Liver (tissue), 9 donors: ENCODE results near the gene CHRNB2. TPM values are rescaled to one million over a fixed set of nuclear protein-coding genes. Genes with fewer than 3 reads are reported as not detected.

Experiments
- DNase-seq: peaks from one replicate; pipeline ENCODE4 v3.0.0-alpha.2; 2017; ENCODE audit warnings: low spot score
- H3K27ac ChIP-seq, 2 donors: one replicate each; pipeline ENCODE4 v1.7.0; 2013; ENCODE audit warnings: inconsistent platforms in 2 of 2, low read length in 2 of 2, control low read depth in 1 of 2, low read depth in 1 of 2, mild to moderate bottlenecking in 1 of 2
- H3K27me3 ChIP-seq, 4 donors: one replicate each; pipeline versions ENCODE4 v1.6.1 to v1.7.0; 2013; ENCODE audit warnings: low read length in 3 of 4, inconsistent platforms in 1 of 4, mild to moderate bottlenecking in 1 of 4, moderate library complexity in 1 of 4; ENCODE audit not compliant: control insufficient read depth in 4 of 4, insufficient read depth in 4 of 4
- H3K36me3 ChIP-seq, 4 donors: one replicate each; pipeline versions ENCODE4 v1.6.1 to v1.7.0; 2013; ENCODE audit warnings: low read length in 3 of 4, mild to moderate bottlenecking in 3 of 4, low read depth in 1 of 4, moderate library complexity in 1 of 4; ENCODE audit not compliant: control insufficient read depth in 4 of 4, insufficient read depth in 3 of 4
- H3K4me1 ChIP-seq, 4 donors: one replicate each; pipeline versions ENCODE4 v1.6.1 to v1.7.0; 2013; ENCODE audit warnings: low read length in 3 of 4, mild to moderate bottlenecking in 3 of 4, moderate library complexity in 1 of 4; ENCODE audit not compliant: control insufficient read depth in 4 of 4, insufficient read depth in 4 of 4
- H3K4me3 ChIP-seq, 3 donors: one replicate each; pipeline versions ENCODE4 v1.6.1 to v1.7.0; 2013; ENCODE audit warnings: low read length in 3 of 3, control low read depth in 1 of 3, low read depth in 1 of 3, mild to moderate bottlenecking in 1 of 3
- H3K9ac ChIP-seq, 2 donors: one replicate each; pipeline ENCODE4 v1.7.0; 2013; ENCODE audit warnings: low read length in 2 of 2, mild to moderate bottlenecking in 2 of 2, moderate library complexity in 2 of 2, control low read depth in 1 of 2, low read depth in 1 of 2
- H3K9me3 ChIP-seq, 4 donors: one replicate each; pipeline versions ENCODE4 v1.6.1 to v1.7.0; 2013; ENCODE audit warnings: low read length in 3 of 4; ENCODE audit not compliant: control insufficient read depth in 4 of 4
- ATF3 ChIP-seq: IDR thresholded peaks from 2 replicates; pipeline ENCODE4 v1.6.1; 2016; ENCODE audit warnings: antibody characterized with exemption
- EGR1 ChIP-seq, 2 donors: IDR thresholded peaks; 2 replicates each; pipeline ENCODE4 v1.6.1; 2016 to 2018; ENCODE audit warnings: antibody characterized with exemption in 2 of 2, low read depth in 2 of 2
- FOXA2 ChIP-seq: IDR thresholded peaks from 2 replicates; pipeline ENCODE4 v1.6.1; 2016; ENCODE audit warnings: antibody characterized with exemption
- GABPA ChIP-seq, 2 donors: IDR thresholded peaks in 1 of 2; conservative IDR thresholded peaks in 1 of 2; 2 replicates each; pipeline ENCODE4 v1.6.1; 2016; ENCODE audit warnings: antibody characterized with exemption in 2 of 2, mild to moderate bottlenecking in 1 of 2, moderate library complexity in 1 of 2
- HNF4A ChIP-seq, 2 donors: conservative IDR thresholded peaks; 2 replicates each; pipeline ENCODE4 v1.6.1; 2016; ENCODE audit warnings: antibody characterized with exemption in 2 of 2, mild to moderate bottlenecking in 2 of 2
- JUND ChIP-seq, 2 donors: IDR thresholded peaks; 2 replicates each; pipeline ENCODE4 v1.6.1; 2016; ENCODE audit warnings: antibody characterized with exemption in 2 of 2
- MAX ChIP-seq: IDR thresholded peaks from 2 replicates; pipeline ENCODE4 v1.6.1; 2016; ENCODE audit warnings: antibody characterized with exemption
- NR2F2 ChIP-seq: IDR thresholded peaks from 2 replicates; pipeline ENCODE4 v1.6.1; 2016; ENCODE audit warnings: antibody characterized with exemption
- RAD21 ChIP-seq, 2 donors: IDR thresholded peaks; 2 replicates each; pipeline ENCODE4 v1.6.1; 2016; ENCODE audit warnings: antibody characterized with exemption in 2 of 2, mild to moderate bottlenecking in 2 of 2
- RXRA ChIP-seq, 2 donors: IDR thresholded peaks; 2 replicates each; pipeline ENCODE4 v1.6.1; 2017 to 2018; ENCODE audit warnings: antibody characterized with exemption in 2 of 2, mild to moderate bottlenecking in 1 of 2
- SP1 ChIP-seq: IDR thresholded peaks from 2 replicates; pipeline ENCODE4 v1.6.1; 2018; ENCODE audit warnings: antibody characterized with exemption, mild to moderate bottlenecking
- TAF1 ChIP-seq: conservative IDR thresholded peaks from 2 replicates; pipeline ENCODE4 v1.6.1; 2016; ENCODE audit warnings: antibody characterized with exemption, mild to moderate bottlenecking
- YY1 ChIP-seq: IDR thresholded peaks from 2 replicates; pipeline ENCODE4 v1.6.1; 2016; ENCODE audit warnings: antibody characterized with exemption, mild to moderate bottlenecking
- WGBS: extraction: QIAGEN DNeasy Blood & Tissue Kit; methylation state at CpG from one replicate; pipeline ENCODE4 v1.1.7; 2013; 5-methylcytosine and 5-hydroxymethylcytosine counted together
- polyA plus RNA-seq, 2 donors: library from polyadenylated mRNA; stranded (reverse) in 1 of 2; unstranded in 1 of 2; fragments of 200-250 nt in 1 of 2; fragments of >200 nt in 1 of 2; fragmentation: Nextera tagmentation in 1 of 2; extraction: Ambion mirVana in 1 of 2; gene quantifications; one replicate each; pipeline versions ENCODE4 v1.2.1 to v1.2.3, GENCODE V29; 2013 to 2015
- total RNA-seq, 2 donors: library from RNA; depleted of rRNA; stranded (reverse); fragments of >200 nt; gene quantifications; one replicate each; pipeline ENCODE4 v1.2.3, GENCODE V29; 2014
- TF ChIP-seq, protein P1 (sequence below): fragments of 150-350 bp; IDR thresholded peaks from 2 replicates; pipeline ENCODE4 v1.5.1; 2017; ENCODE audit warnings: improper control_type of control experiment, low read depth, low read length; ENCODE audit not compliant: missing input control
- TF ChIP-seq, protein P2 (sequence below): IDR thresholded peaks from 2 replicates; pipeline ENCODE4 v1.6.1; 2016; ENCODE audit warnings: antibody characterized with exemption
- TF ChIP-seq, protein P3 (sequence below): IDR thresholded peaks from 2 replicates; pipeline ENCODE4 v1.6.1; 2016; ENCODE audit warnings: antibody characterized with exemption, mild to moderate bottlenecking
- donor health status: healthy.
- donor health status: healthy.
- donor health status: healthy.
- donor health status: healthy.
- donor health status: healthy.

The CHRNB2 gene
- total and polyA plus RNA-seq, 4 donors: under 0.01 to 0.06 (median 0.01) TPM; not detected in 1

- TF ChIP-seq NR2F2 (no peak), SP1 (no peak), HNF4A (conservative IDR thresholded peaks at IDR 0.05) (no peak), ATF3 (no peak), TAF1 (no peak)
Measured at GRCh38 chr1:154586231-154586630, 18.7 kb downstream of the CHRNB2 start (continued).

GRCh38 chr1:154586641-154587040 is 19.1 kb downstream of the CHRNB2 start:
- TF ChIP-seq NR2F2 (no peak), SP1 (no peak), JUND (IDR thresholded peaks at IDR 0.05) (no peak), FOXA2 (no peak), YY1 (no peak), MAX (no peak), GABPA (IDR thresholded peaks at IDR 0.05 in 1 of 2, conservative IDR thresholded peaks at IDR 0.05 in 1 of 2) (no peak), ATF3 (no peak)
- TF ChIP-seq, protein P1, sequence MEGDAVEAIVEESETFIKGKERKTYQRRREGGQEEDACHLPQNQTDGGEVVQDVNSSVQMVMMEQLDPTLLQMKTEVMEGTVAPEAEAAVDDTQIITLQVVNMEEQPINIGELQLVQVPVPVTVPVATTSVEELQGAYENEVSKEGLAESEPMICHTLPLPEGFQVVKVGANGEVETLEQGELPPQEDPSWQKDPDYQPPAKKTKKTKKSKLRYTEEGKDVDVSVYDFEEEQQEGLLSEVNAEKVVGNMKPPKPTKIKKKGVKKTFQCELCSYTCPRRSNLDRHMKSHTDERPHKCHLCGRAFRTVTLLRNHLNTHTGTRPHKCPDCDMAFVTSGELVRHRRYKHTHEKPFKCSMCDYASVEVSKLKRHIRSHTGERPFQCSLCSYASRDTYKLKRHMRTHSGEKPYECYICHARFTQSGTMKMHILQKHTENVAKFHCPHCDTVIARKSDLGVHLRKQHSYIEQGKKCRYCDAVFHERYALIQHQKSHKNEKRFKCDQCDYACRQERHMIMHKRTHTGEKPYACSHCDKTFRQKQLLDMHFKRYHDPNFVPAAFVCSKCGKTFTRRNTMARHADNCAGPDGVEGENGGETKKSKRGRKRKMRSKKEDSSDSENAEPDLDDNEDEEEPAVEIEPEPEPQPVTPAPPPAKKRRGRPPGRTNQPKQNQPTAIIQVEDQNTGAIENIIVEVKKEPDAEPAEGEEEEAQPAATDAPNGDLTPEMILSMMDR: no peak
- DNase-seq: no peak
- Histone ChIP-seq H3K27me3 (no peaks in the 10 kb centered on the region), H3K4me1 (no peaks in the 10 kb centered on the region), H3K4me3 (no peak overlapping the region), H3K9me3 (no peaks in the 10 kb centered on the region), H3K27ac (no peak overlapping the region), H3K9ac (no peak overlapping the region), H3K36me3 (peaks cover 37 to 100% (median 94%) of the 10 kb centered on the region in 4 donors)
- WGBS: 96% methylated on average over 6 of the region's 6 CpGs

DNA sequence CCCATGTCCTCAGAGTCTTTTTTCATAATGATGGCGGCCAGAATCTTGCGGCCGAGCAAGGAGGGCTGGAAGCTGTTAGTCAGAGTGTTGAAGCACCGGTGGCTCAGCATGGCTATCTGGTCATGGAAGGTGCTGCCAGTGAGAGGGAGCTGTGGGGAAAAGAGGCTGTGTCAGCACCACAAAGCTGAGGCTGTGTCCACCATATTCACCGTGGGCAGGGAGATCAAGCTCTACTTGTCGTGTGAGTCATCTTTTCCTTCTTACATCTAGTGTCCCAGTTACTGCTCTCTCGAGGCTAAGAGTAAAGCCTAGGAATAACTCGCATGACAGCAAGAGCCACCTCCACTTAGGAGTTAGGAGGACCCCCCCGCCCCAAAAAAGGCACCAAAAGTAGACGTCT is 22.2 kb downstream of the CHRNB2 start:
- Histone ChIP-seq H3K27me3 (no peaks in the 10 kb centered on the region), H3K36me3 (peaks cover 32 to 98% (median 88%) of the 10 kb centered on the region in 4 donors), H3K9me3 (no peaks in the 10 kb centered on the region), H3K9ac (no peak overlapping the region), H3K4me1 (no peaks in the 10 kb centered on the region), H3K27ac (no peak overlapping the region), H3K4me3 (no peak overlapping the region)
- WGBS: 81% methylated on average over 10 of the region's 10 CpGs
- DNase-seq: no peak
- TF ChIP-seq, protein P1: no peak
- TF ChIP-seq YY1: no peak
- TF ChIP-seq TAF1: no peak
- TF ChIP-seq EGR1 (IDR thresholded peaks at IDR 0.05; ENCODE audit: low read depth in 2 of 2): no peak
- no peak for TF ChIP-seq JUND (IDR thresholded peaks at IDR 0.05)
- TF ChIP-seq FOXA2: no peak
- no peak for TF ChIP-seq RAD21 (IDR thresholded peaks at IDR 0.05)
- no peak for TF ChIP-seq ATF3
- TF ChIP-seq, protein P2, sequence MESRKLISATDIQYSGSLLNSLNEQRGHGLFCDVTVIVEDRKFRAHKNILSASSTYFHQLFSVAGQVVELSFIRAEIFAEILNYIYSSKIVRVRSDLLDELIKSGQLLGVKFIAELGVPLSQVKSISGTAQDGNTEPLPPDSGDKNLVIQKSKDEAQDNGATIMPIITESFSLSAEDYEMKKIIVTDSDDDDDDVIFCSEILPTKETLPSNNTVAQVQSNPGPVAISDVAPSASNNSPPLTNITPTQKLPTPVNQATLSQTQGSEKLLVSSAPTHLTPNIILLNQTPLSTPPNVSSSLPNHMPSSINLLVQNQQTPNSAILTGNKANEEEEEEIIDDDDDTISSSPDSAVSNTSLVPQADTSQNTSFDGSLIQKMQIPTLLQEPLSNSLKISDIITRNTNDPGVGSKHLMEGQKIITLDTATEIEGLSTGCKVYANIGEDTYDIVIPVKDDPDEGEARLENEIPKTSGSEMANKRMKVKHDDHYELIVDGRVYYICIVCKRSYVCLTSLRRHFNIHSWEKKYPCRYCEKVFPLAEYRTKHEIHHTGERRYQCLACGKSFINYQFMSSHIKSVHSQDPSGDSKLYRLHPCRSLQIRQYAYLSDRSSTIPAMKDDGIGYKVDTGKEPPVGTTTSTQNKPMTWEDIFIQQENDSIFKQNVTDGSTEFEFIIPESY: no peak
- TF ChIP-seq RXRA (IDR thresholded peaks at IDR 0.05): no peak
- TF ChIP-seq SP1: no peak
- TF ChIP-seq, protein P3, sequence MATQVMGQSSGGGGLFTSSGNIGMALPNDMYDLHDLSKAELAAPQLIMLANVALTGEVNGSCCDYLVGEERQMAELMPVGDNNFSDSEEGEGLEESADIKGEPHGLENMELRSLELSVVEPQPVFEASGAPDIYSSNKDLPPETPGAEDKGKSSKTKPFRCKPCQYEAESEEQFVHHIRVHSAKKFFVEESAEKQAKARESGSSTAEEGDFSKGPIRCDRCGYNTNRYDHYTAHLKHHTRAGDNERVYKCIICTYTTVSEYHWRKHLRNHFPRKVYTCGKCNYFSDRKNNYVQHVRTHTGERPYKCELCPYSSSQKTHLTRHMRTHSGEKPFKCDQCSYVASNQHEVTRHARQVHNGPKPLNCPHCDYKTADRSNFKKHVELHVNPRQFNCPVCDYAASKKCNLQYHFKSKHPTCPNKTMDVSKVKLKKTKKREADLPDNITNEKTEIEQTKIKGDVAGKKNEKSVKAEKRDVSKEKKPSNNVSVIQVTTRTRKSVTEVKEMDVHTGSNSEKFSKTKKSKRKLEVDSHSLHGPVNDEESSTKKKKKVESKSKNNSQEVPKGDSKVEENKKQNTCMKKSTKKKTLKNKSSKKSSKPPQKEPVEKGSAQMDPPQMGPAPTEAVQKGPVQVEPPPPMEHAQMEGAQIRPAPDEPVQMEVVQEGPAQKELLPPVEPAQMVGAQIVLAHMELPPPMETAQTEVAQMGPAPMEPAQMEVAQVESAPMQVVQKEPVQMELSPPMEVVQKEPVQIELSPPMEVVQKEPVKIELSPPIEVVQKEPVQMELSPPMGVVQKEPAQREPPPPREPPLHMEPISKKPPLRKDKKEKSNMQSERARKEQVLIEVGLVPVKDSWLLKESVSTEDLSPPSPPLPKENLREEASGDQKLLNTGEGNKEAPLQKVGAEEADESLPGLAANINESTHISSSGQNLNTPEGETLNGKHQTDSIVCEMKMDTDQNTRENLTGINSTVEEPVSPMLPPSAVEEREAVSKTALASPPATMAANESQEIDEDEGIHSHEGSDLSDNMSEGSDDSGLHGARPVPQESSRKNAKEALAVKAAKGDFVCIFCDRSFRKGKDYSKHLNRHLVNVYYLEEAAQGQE: no peak
